ENCODE measurements around the gene FAM124B.

GRCh38 chr2:224398289-224398688 is 3.6 kb downstream of the FAM124B start:
- TF ChIP-seq POLR2A (IDR thresholded peaks at IDR 0.05) = no peak
- no peak for TF ChIP-seq CTCF (IDR thresholded peaks at IDR 0.05)
